HG02588 (cell line): ENCODE data around the gene UGT3A2.

ENCODE experiments used
- ATAC-seq: cut with Tn5 transposase; IDR thresholded peaks from one replicate; pipeline ENCODE4 v1.9.1; 2021; ENCODE audit warnings: mild to moderate bottlenecking, moderate library complexity; ENCODE audit not compliant: unreplicated experiment

UGT3A2 gene

GRCh38 chr5:36066540-36067210 lies at the start of gene UGT3A2:
Gene UGT3A2 (minus strand): TSS chr5:36066882. CDS start chr5:36066789, 93 bp downstream.
- ATAC-seq: no peak

DNA sequence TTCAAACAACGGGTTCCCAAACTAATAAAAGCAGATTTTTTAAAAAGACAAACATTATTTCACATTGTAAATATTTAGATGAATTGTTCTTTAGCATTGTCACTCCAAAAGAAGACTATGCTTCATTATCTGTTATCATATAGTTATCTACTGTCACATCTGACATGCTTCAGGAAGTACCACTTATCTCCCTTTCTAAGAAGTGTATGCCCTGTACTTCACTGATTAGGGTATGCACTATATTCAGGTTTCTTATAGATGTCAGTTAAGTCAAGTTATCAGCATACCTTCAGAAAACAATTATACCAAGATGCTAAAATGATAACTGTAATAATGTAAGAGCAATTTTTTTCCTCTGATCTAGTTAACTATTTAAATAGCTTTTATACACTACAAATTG lies 44.6 kb upstream of the UGT3A2 start:
- ATAC-seq: no peak

DNA sequence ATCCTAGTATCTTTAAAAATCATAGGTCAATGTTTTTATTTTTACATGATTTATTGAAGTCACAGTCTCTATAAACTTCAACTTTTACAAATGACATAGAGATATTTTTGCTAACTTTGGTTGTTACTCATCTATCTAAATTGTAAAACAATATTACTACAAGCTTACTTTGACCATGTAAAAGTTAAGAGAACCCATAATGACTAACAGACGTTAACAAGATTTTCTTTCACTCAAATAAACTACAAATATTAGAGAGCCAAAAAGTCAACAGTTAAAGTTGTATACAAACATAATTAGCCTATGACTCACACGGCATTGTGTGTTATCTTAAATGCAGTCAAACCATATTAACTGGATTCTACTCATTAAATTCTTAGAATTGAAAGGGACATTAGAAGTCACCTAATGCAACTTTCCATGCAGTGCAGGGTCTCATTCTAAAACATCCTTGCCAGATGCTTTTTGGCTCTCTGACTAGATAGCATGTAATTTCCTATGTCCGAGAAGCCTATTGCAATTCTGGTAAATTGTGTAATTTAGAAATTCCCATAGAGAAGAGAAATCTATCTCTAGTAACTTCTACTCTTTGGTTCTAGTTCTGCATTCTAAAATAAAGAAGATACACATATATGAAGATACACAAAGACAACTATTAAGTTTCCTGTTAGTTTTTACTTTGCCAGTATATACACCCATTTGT lies 42.2 kb upstream of the UGT3A2 start:
- no peak for ATAC-seq

DNA sequence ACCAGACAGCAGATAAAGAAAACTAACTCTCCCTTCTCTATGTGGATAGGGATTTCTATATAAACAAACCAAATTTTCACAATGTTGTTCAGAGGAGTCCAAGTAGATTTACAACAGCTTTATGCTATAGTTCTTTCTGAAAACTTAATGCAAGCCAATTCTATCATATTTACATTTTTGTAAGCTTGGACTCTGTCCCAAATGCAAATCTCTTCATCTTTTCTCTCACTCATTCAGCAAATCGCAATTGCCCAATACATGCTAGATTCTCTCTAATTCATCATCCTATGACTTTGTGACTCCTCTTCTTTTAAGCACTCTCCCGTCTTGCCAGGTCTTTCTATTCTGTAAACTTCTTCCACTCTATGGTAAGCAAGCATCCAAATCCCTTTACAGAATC lies 39.1 kb upstream of the UGT3A2 start:
- no peak for ATAC-seq

GRCh38 chr5:36099748-36100147 lies 33.1 kb upstream of the UGT3A2 start:
- ATAC-seq: no peak

DNA sequence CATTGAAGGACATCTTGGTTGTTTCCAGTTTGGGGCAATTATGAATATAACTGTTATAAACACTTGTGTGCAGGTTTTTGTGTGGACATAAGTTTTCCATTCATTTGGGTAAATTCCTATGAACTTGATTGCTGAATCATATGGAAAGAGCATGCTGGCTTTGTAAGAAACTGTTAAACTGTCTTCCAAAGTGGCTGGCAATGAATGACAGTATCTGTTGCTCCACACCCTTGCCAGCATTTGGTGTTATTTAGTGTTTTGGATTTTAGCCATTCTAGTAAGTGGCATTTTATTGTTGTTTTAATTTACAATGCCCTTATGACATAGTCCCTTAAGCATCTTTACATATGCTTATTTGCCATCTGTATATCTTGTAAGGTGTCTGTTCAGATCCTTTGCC lies 29.8 kb upstream of the UGT3A2 start:
- no peak for ATAC-seq

DNA sequence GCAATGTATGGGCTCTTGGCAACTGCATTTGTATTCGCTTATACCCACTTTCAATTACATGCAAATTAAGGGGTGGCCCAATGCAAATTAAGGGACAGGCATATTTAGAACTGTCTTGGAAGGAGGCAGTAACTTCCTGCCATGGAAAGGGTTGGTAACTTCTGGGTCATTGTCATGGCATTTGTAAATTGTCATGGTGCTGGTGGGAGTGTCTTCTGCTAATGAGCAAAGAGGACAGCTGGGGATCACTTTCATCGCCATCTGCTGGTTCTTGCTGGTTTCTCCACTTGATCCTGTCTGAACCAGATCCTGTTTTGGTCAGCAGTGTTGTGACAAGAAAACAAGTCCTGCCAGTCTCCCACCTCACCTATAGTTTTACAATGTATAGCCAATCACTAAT lies 23.3 kb upstream of the UGT3A2 start:
- ATAC-seq: peak; percentile 68

DNA sequence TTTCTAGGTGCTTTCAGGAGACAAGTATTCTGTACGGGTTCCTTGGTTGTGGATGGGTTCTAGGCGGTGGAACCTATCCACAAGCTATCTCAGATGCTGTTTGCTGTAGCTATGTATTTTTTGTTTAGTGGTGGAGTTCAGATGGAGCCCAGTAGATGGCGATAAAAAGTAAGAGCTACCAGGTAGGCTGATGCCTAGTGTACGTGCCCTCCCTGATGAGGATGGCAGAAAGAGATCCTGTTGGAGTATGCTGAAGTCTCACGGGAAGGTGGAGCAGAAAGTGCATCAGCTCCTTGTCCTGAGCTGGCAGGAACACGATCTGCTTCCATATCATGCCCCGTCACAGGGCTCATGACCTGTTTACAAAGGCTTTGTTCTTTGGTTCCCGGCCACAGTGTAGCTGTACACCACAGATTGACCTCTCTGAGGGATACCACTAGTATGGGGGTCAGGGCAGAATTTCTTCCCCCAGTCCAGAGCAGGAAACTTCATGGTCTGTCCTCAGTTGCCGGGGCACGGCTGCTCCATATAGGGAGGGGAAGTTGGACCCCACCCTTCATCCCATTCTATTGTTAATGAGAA lies 12.6 kb upstream of the UGT3A2 start:
- ATAC-seq: peak; percentile 89

DNA sequence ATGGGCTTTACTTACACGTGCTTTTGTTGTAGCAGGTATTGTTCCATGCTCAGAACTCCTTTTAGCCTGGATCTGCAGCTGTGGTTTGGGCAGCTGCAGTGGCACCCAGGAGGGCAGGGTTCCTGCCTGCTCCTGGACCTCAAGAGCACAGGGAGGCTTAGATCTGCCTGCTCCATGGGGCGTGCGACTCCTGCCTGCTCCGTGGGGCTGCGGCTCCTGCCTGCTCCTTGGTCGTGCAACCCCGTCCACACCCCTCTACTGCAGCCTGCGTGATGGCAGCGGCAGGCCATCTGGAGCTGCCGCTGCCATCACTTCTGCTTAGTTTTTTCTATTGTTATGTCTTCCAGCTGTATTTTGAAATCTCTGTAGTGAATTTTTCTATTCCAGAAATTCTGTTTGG lies 11.7 kb upstream of the UGT3A2 start:
- no peak for ATAC-seq

DNA sequence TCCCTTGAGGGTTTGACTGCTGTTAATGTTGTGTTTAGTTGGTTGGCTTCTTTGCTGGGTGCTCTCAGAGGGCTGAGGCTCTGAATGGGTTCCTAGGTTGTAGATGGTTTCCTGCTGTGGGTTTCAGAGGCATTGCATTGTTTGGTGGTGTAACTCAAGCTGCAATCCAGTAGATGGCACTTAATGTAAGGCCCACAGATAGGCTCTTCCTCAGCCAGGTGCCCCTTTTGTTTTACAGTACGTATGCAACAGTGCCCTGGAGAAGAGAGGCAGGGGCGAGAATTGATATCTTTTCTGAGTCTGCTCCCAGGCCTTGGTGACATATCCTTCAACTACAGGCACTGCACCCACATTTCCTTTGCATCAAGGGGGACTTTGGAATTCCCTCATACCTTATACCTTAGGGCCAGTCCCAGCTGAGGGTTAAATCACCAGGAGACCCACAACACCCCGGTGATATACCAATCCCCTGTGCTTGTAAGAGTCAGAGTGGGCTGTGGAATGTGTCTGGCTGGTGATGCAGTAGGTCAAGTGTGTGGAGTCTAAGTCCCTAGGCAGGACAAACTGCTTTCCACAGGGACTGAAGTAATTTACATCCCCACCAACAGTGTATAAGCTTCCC lies 7.0 kb upstream of the UGT3A2 start:
- peak; percentile 75 for ATAC-seq

- ATAC-seq: peak; percentile 73
Observed at GRCh38 chr5:36070687-36071571, 4.2 kb upstream of the UGT3A2 start.

GRCh38 chr5:36068751-36069281 lies 2.1 kb upstream of the UGT3A2 start:
- ATAC-seq: no peak

DNA sequence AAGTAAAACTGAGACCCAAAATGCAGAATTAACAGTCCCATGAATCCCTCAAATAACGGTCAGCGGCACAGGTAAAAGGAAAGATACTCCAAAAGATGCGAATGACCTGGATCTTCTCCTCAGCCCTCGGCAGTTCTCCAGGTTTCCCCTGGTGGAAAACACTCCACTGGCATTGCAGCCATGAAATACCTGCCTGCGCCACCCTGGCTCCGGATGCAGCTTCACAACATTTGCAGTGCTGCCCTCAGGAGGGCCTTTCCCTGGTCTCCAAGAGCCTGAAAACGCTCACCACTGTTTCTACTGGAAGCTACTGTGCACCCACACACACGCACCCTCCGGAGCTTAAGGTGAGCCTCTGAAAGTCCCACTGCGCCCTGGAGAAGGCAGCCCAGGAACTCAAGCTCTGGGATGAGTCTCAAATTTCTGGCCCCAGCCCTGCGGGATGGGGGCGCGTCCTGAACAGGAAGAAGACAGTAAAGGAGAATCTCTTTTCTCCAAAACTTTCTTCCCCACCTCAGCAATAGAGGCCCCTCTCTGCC lies 612 bp downstream of the UGT3A2 start:
- no peak for ATAC-seq

- no peak for ATAC-seq
Observed at GRCh38 chr5:36060420-36060887, 6.2 kb downstream of the UGT3A2 start.

- no peak for ATAC-seq
Observed at GRCh38 chr5:36059571-36060419, 6.9 kb downstream of the UGT3A2 start.

DNA sequence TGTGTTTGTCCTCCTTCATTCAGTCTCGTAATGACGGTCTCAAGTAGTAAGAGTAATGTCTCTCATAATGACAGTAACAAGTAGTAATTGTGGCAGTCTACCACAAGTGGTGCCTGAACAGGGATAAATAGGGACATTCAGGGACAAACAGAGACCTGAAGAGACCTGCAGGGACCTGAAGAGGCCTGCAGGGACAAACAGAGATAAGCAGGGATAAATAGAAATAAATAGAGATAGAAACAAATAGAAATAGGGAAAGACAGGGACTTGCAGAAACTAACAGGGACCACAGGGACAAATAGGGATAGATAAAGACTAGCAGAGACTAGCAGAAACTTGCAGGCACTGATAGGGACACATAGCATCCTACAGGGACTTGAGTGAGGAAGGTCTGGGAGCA lies 7.9 kb downstream of the UGT3A2 start:
- no peak for ATAC-seq

- ATAC-seq: no peak
Observed at GRCh38 chr5:36057386-36057785, 9.3 kb downstream of the UGT3A2 start.

DNA sequence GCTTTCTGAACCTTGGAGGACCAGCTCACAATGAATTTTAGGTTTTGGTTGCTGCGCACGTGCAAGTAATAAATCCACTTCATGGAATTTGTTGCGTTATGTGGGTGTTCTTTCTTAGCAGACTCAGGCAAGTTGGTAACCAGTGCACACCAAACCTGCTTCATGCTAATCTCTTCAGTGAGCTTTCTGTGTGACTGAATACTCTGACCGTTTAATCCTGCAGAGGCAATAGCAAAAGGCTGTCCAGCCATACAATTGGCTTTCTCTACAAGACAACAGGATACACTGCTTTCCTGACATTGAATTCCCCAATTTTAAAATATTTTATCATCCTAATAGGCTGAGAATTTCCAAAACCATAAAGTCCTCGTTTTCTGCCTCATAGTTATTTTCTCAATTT lies 10.3 kb downstream of the UGT3A2 start:
- ATAC-seq: no peak

GRCh38 chr5:36055984-36056383 lies 10.7 kb downstream of the UGT3A2 start:
- ATAC-seq: no peak
